Pancreas (tissue), 10 donors: Measurements from ENCODE around the gene CCM2. TPM values are rescaled to one million over a fixed set of nuclear protein-coding genes. Genes with fewer than 3 reads are reported as not detected.
A peak's percentile ranks its signal among the peaks of the same experiment; 100 is the strongest.

ENCODE experiments used
- ATAC-seq, 4 donors: fragments of 200-7000 bp; cut with Tn5 transposase; one replicate each; pipeline versions ENCODE4 v1.8.0 to v1.9.1; 2020; ENCODE audit warnings: mild to moderate bottlenecking in 4 of 4, moderate library complexity in 4 of 4
- DNase-seq, 6 donors: peaks; one replicate each; pipeline ENCODE4 v3.0.0-alpha.2; 2020
- FAIRE-seq: peaks from 2 replicates; lab custom pipeline; 2012; peaks lifted over from hg19 to GRCh38; lab: Jason Lieb, UNC
- H3K27ac ChIP-seq, 4 donors: fragments of 200-600 bp; sonication (generic); 1 replicate in 3 of 4; 2 replicates in 1 of 4; pipeline versions ENCODE4 v1.5.0 to v1.8.0; 2020
- H3K27me3 ChIP-seq, 4 donors: fragments of 200-600 bp; one replicate each; pipeline ENCODE4 v1.8.0; 2021
- H3K36me3 ChIP-seq, 3 donors: fragments of 200-600 bp; sonication (generic) in 1 of 3; one replicate each; pipeline versions ENCODE4 v1.5.0 to v1.8.0; 2020 to 2021
- H3K4me1 ChIP-seq, 3 donors: fragments of 200-600 bp; one replicate each; pipeline ENCODE4 v1.8.0; 2021
- H3K4me3 ChIP-seq, 4 donors: fragments of 200-600 bp; sonication (generic) in 2 of 4; one replicate each; pipeline versions ENCODE4 v1.5.0 to v1.8.0; 2020 to 2021
- H3K9me3 ChIP-seq, 4 donors: fragments of 200-600 bp; one replicate each; pipeline ENCODE4 v1.8.0; 2021
- CTCF ChIP-seq, 4 donors: fragments of 200-600 bp; sonication (generic) in 3 of 4; IDR thresholded peaks; one replicate each; pipeline versions ENCODE4 v1.5.0 to v1.8.0; 2021; ENCODE audit warnings: antibody characterized with exemption in 4 of 4
- WGBS, 2 donors: extraction: QIAGEN DNeasy Blood & Tissue Kit; methylation state at CpG; one replicate each; pipeline ENCODE4 v1.1.7; 2013; 5-methylcytosine and 5-hydroxymethylcytosine counted together
- intact Hi-C, 3 donors: fragments of 100-400 bp; cut with DNase I; formaldehyde crosslinking; loops; one replicate each; pipeline versions ENCODE4 v1.11.1 to v1.14.2; 2022
- polyA plus RNA-seq, 2 donors: library from polyadenylated mRNA; stranded (reverse); fragments of 200-250 nt; gene quantifications; one replicate each; pipeline ENCODE4 v1.2.3, GENCODE V29; 2013
- total RNA-seq, 6 donors: library from RNA; stranded (reverse); fragmentation: NEBNext Ultra II Directional in 4 of 6; extraction: Animal tissue kit (Norgen Biotek cat#: 25700) in 4 of 6; gene quantifications; one replicate each; pipeline versions ENCODE4 v1.2.1 to v1.2.4, GENCODE V29; 2021 to 2023
- donor health status: healthy with polysubstance abuse.
- donor health status: DM: no; HTN: no; CAD: no; lungs with moderate emphysema.
- donor health status: DM: no; HTN: no; CAD: no.
- donor health status: control.
- donor health status: control.
- donor health status: Bipolar disorder and iron deficiency.
- donor health status: DM: yes; HTN: yes; CAD: no.
- donor health status: DM: no; HTN: no; CAD: no.
- donor health status: DM: no; HTN: no; CAD: no.
- donor health status: DM: yes; HTN: yes; CAD: no.

The CCM2 gene
- total and polyA plus RNA-seq, 8 donors, result 13.4 to 33.7 (median 16.5) TPM

GRCh38 chr7:44981035-44981706 lies 18.8 kb upstream of the CCM2 start:
- Histone ChIP-seq H3K36me3 (peaks cover 0 to 22% (median 10%) of the 10 kb centered on the region in 3 donors), H3K9me3 (no peaks in the 10 kb centered on the region), H3K4me1 (no peaks in the 10 kb centered on the region), H3K27ac (peak overlapping the region in 1 of 4 donors; percentile 42), H3K27me3 (no peaks in the 10 kb centered on the region), H3K4me3 (no peak overlapping the region)
- intact Hi-C loops, result no loop called here
- no peak for DNase-seq
- FAIRE-seq, result no peak
- TF ChIP-seq CTCF (IDR thresholded peaks at IDR 0.05), result no peak
- no peak for ATAC-seq
- 80 to 85% methylated on average over 7 of the region's 7 CpGs for WGBS, 2 donors

- no peak for ATAC-seq
- H3K4me1 ChIP-seq, result peaks cover 0 to 3% (median 0%) of the 10 kb centered on the region in 3 donors
These were observed 17.5 kb upstream of the CCM2 start for GRCh38 chr7:44982535-44982923.

GRCh38 chr7:44982970-44983369 lies 17.0 kb upstream of the CCM2 start:
- 98 to 100% methylated on average over 1 of the region's 1 CpG for WGBS, 2 donors
- Histone ChIP-seq H3K4me3 (no peak overlapping the region), H3K36me3 (peaks cover 0 to 22% (median 10%) of the 10 kb centered on the region in 3 donors), H3K9me3 (no peaks in the 10 kb centered on the region), H3K27ac (no peak overlapping the region), H3K4me1 (peaks cover 0 to 3% (median 0%) of the 10 kb centered on the region in 3 donors), H3K27me3 (no peaks in the 10 kb centered on the region)
- intact Hi-C loops, result no loop called here
- FAIRE-seq (no peak), ATAC-seq (no peak), DNase-seq (no peak)
- TF ChIP-seq CTCF (IDR thresholded peaks at IDR 0.05), result no peak

More at GRCh38 chr7:44982535-44982923, 17.5 kb upstream of the CCM2 start:
- DNase-seq (no peak), FAIRE-seq (no peak)
- Histone ChIP-seq H3K4me3 (no peak overlapping the region), H3K9me3 (no peaks in the 10 kb centered on the region), H3K36me3 (peaks cover 0 to 22% (median 10%) of the 10 kb centered on the region in 3 donors), H3K27me3 (no peaks in the 10 kb centered on the region), H3K27ac (no peak overlapping the region)
- WGBS, 2 donors, result 88 to 93% methylated on average over 1 of the region's 1 CpG
- intact Hi-C loops, result no loop called here
- no peak for TF ChIP-seq CTCF (IDR thresholded peaks at IDR 0.05)

- DNase-seq (no peak), FAIRE-seq (no peak), ATAC-seq (no peak)
- peak overlapping the region in 1 of 4 donors; percentile 58 for H3K4me3 ChIP-seq
- intact Hi-C loops, result no loop called here
- H3K9me3 ChIP-seq, result no peaks in the 10 kb centered on the region
- H3K36me3 ChIP-seq, result peaks cover 0 to 22% (median 10%) of the 10 kb centered on the region in 3 donors
- no peak overlapping the region for H3K27ac ChIP-seq
- WGBS, 2 donors, result 78 to 89% methylated on average over 6 of the region's 6 CpGs
- H3K27me3 ChIP-seq, result no peaks in the 10 kb centered on the region
- TF ChIP-seq CTCF (IDR thresholded peaks at IDR 0.05), result no peak
- H3K4me1 ChIP-seq, result peaks cover 0 to 3% (median 0%) of the 10 kb centered on the region in 3 donors
These were observed 16.1 kb upstream of the CCM2 start for GRCh38 chr7:44983742-44984477.

- WGBS, 2 donors, result 51 to 54% methylated on average over 3 of the region's 3 CpGs
- H3K9me3 ChIP-seq, result no peaks in the 10 kb centered on the region
- TF ChIP-seq CTCF (IDR thresholded peaks at IDR 0.05), result no peak
- FAIRE-seq (no peak), ATAC-seq (no peak), DNase-seq (no peak)
- intact Hi-C loops, result no loop called here
- H3K27ac ChIP-seq, result no peak overlapping the region
- H3K36me3 ChIP-seq, result peaks cover 0 to 22% (median 10%) of the 10 kb centered on the region in 3 donors
- H3K4me1 ChIP-seq, result peaks cover 0 to 3% (median 0%) of the 10 kb centered on the region in 3 donors
- no peaks in the 10 kb centered on the region for H3K27me3 ChIP-seq
- H3K4me3 ChIP-seq, result peak overlapping the region in 1 of 4 donors; percentile 58
These were observed 15.6 kb upstream of the CCM2 start for GRCh38 chr7:44984478-44984758.
